Measurements from ENCODE around the gene ZBTB32.

DNA sequence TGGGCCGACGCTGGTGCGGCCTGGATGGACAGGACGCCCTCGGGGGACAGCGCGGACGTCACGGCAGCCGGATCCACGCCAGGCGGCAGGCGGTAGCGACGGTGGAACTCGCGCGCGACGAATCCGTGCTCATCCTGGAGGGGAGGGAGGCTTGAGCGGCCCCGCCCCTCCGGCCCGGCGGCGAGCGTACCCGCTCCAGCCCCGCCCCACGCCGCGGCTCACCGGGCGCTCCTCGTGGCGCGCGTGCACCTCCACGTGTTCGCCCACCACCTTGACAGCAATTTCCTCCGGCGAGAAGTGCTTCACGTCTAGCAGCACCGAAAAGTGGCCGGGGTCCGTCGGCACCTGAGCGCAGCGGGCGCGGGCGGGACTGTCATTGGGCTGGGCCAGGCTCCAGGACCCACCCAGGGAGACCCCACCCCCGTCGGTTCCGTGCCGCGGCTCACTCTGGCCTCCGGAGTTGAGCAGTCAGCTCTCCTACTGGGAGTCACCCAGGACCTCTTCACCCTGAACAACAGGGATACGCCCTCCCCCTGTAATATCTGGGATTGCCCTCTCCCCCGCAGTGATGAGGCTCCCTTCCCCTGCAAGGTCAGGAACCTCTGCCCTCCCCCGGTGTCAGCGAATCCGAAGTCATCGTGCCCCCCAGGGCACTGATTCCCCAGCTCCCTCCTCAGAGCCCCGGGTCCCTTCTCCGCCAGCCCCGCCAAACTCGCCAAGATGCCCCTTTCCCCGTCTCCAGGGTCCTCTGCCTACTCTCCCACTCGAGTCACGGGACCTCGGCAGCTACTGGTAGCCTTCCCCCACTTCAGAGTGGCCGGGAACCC is 51.4 kb downstream of the ZBTB32 start:
- TF ChIP-seq, protein P1, sequence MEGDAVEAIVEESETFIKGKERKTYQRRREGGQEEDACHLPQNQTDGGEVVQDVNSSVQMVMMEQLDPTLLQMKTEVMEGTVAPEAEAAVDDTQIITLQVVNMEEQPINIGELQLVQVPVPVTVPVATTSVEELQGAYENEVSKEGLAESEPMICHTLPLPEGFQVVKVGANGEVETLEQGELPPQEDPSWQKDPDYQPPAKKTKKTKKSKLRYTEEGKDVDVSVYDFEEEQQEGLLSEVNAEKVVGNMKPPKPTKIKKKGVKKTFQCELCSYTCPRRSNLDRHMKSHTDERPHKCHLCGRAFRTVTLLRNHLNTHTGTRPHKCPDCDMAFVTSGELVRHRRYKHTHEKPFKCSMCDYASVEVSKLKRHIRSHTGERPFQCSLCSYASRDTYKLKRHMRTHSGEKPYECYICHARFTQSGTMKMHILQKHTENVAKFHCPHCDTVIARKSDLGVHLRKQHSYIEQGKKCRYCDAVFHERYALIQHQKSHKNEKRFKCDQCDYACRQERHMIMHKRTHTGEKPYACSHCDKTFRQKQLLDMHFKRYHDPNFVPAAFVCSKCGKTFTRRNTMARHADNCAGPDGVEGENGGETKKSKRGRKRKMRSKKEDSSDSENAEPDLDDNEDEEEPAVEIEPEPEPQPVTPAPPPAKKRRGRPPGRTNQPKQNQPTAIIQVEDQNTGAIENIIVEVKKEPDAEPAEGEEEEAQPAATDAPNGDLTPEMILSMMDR (tag by site-specific recombination; IDR thresholded peaks at IDR 0.05): no peak
- TF ChIP-seq, protein P2, sequence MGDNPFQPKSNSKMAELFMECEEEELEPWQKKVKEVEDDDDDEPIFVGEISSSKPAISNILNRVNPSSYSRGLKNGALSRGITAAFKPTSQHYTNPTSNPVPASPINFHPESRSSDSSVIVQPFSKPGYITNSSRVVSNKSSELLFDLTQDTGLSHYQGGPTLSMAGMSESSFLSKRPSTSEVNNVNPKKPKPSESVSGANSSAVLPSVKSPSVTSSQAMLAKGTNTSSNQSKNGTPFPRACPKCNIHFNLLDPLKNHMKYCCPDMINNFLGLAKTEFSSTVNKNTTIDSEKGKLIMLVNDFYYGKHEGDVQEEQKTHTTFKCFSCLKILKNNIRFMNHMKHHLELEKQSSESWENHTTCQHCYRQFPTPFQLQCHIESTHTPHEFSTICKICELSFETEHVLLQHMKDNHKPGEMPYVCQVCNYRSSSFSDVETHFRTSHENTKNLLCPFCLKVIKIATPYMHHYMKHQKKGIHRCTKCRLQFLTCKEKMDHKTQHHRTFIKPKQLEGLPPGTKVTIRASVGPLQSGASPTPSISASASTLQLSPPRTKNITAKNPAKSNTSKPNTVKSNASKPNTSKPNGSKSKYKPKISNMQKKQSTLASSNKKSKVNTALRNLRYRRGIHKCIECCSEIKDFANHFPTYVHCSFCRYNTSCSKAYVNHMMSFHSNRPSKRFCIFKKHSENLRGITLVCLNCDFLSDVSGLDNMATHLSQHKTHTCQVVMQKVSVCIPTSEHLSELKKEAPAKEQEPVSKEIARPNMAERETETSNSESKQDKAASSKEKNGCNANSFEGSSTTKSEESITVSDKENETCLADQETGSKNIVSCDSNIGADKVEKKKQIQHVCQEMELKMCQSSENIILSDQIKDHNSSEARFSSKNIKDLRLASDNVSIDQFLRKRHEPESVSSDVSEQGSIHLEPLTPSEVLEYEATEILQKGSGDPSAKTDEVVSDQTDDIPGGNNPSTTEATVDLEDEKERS (tag by site-specific recombination; IDR thresholded peaks at IDR 0.05): no peak
- TF ChIP-seq, protein P3, sequence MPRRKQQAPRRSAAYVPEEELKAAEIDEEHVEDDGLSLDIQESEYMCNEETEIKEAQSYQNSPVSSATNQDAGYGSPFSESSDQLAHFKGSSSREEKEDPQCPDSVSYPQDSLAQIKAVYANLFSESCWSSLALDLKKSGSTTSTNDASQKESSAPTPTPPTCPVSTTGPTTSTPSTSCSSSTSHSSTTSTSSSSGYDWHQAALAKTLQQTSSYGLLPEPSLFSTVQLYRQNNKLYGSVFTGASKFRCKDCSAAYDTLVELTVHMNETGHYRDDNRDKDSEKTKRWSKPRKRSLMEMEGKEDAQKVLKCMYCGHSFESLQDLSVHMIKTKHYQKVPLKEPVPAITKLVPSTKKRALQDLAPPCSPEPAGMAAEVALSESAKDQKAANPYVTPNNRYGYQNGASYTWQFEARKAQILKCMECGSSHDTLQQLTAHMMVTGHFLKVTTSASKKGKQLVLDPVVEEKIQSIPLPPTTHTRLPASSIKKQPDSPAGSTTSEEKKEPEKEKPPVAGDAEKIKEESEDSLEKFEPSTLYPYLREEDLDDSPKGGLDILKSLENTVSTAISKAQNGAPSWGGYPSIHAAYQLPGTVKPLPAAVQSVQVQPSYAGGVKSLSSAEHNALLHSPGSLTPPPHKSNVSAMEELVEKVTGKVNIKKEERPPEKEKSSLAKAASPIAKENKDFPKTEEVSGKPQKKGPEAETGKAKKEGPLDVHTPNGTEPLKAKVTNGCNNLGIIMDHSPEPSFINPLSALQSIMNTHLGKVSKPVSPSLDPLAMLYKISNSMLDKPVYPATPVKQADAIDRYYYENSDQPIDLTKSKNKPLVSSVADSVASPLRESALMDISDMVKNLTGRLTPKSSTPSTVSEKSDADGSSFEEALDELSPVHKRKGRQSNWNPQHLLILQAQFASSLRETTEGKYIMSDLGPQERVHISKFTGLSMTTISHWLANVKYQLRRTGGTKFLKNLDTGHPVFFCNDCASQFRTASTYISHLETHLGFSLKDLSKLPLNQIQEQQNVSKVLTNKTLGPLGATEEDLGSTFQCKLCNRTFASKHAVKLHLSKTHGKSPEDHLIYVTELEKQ (tag by site-specific recombination; IDR thresholded peaks at IDR 0.05; ENCODE audit: borderline replicate concordance): no peak
- TF ChIP-seq ZNF175 (tag by site-specific recombination; IDR thresholded peaks at IDR 0.05) (no peak), YY2 (tag by site-specific recombination; IDR thresholded peaks at IDR 0.05) (no peak), ZNF335 (tag by site-specific recombination; conservative IDR thresholded peaks at IDR 0.05) (no peak), ZNF184 (tag by site-specific recombination; IDR thresholded peaks at IDR 0.05) (no peak), ZNF416 (tag by site-specific recombination; IDR thresholded peaks at IDR 0.05) (no peak), ZNF24 (tag by site-specific recombination; IDR thresholded peaks at IDR 0.05) (no peak)
- TF ChIP-seq, protein P4, sequence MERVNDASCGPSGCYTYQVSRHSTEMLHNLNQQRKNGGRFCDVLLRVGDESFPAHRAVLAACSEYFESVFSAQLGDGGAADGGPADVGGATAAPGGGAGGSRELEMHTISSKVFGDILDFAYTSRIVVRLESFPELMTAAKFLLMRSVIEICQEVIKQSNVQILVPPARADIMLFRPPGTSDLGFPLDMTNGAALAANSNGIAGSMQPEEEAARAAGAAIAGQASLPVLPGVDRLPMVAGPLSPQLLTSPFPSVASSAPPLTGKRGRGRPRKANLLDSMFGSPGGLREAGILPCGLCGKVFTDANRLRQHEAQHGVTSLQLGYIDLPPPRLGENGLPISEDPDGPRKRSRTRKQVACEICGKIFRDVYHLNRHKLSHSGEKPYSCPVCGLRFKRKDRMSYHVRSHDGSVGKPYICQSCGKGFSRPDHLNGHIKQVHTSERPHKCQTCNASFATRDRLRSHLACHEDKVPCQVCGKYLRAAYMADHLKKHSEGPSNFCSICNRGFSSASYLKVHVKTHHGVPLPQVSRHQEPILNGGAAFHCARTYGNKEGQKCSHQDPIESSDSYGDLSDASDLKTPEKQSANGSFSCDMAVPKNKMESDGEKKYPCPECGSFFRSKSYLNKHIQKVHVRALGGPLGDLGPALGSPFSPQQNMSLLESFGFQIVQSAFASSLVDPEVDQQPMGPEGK (tag by site-specific recombination; IDR thresholded peaks at IDR 0.05): 0 out of 2 replicates have a peak, but pooled peaks have one; percentile 29
- TF ChIP-seq, protein P5, sequence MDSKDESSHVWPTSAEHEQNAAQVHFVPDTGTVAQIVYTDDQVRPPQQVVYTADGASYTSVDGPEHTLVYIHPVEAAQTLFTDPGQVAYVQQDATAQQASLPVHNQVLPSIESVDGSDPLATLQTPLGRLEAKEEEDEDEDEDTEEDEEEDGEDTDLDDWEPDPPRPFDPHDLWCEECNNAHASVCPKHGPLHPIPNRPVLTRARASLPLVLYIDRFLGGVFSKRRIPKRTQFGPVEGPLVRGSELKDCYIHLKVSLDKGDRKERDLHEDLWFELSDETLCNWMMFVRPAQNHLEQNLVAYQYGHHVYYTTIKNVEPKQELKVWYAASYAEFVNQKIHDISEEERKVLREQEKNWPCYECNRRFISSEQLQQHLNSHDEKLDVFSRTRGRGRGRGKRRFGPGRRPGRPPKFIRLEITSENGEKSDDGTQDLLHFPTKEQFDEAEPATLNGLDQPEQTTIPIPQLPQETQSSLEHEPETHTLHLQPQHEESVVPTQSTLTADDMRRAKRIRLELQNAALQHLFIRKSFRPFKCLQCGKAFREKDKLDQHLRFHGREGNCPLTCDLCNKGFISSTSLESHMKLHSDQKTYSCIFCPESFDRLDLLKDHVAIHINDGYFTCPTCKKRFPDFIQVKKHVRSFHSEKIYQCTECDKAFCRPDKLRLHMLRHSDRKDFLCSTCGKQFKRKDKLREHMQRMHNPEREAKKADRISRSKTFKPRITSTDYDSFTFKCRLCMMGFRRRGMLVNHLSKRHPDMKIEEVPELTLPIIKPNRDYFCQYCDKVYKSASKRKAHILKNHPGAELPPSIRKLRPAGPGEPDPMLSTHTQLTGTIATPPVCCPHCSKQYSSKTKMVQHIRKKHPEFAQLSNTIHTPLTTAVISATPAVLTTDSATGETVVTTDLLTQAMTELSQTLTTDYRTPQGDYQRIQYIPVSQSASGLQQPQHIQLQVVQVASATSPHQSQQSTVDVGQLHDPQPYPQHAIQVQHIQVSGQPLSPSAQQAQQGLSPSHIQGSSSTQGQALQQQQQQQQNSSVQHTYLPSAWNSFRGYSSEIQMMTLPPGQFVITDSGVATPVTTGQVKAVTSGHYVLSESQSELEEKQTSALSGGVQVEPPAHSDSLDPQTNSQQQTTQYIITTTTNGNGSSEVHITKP (tag by site-specific recombination; IDR thresholded peaks at IDR 0.05): no peak
- TF ChIP-seq, protein P6, sequence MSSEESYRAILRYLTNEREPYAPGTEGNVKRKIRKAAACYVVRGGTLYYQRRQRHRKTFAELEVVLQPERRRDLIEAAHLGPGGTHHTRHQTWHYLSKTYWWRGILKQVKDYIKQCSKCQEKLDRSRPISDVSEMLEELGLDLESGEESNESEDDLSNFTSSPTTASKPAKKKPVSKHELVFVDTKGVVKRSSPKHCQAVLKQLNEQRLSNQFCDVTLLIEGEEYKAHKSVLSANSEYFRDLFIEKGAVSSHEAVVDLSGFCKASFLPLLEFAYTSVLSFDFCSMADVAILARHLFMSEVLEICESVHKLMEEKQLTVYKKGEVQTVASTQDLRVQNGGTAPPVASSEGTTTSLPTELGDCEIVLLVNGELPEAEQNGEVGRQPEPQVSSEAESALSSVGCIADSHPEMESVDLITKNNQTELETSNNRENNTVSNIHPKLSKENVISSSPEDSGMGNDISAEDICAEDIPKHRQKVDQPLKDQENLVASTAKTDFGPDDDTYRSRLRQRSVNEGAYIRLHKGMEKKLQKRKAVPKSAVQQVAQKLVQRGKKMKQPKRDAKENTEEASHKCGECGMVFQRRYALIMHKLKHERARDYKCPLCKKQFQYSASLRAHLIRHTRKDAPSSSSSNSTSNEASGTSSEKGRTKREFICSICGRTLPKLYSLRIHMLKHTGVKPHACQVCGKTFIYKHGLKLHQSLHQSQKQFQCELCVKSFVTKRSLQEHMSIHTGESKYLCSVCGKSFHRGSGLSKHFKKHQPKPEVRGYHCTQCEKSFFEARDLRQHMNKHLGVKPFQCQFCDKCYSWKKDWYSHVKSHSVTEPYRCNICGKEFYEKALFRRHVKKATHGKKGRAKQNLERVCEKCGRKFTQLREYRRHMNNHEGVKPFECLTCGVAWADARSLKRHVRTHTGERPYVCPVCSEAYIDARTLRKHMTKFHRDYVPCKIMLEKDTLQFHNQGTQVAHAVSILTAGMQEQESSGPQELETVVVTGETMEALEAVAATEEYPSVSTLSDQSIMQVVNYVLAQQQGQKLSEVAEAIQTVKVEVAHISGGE (tag by site-specific recombination; conservative IDR thresholded peaks at IDR 0.05; ENCODE audit: low read depth): no peak
- TF ChIP-seq, protein P7, sequence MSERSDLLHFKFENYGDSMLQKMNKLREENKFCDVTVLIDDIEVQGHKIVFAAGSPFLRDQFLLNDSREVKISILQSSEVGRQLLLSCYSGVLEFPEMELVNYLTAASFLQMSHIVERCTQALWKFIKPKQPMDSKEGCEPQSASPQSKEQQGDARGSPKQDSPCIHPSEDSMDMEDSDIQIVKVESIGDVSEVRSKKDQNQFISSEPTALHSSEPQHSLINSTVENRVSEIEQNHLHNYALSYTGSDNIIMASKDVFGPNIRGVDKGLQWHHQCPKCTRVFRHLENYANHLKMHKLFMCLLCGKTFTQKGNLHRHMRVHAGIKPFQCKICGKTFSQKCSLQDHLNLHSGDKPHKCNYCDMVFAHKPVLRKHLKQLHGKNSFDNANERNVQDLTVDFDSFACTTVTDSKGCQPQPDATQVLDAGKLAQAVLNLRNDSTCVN (tag by site-specific recombination; optimal IDR thresholded peaks at IDR 0.05): no peak

All from HEK293 (cell line).